ENCODE results near the gene UBE3C.

Gene UBE3C

DNA sequence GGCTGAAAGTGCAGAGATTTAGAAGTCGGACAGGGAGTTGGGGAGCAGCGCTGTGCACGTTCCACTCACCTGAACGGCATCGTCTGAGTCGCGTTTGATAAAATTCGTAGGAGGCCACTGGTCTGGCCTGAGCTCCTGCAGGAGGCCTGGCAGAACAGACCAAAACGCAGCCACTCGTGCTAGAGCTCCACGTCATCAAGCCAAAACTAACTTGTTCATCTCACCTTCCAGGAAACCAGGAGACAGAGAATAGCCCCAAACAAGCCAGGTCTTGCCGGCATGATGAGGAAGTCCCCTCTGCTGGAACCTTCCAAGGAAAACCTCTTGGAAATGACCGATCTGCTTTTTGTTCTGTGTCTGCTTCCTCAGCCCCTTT is 154.7 kb downstream of the UBE3C start:
- ChIA-PET POLR2A (no interaction called here), CTCF (no interaction called here)
- TF ChIP-seq, protein P1, sequence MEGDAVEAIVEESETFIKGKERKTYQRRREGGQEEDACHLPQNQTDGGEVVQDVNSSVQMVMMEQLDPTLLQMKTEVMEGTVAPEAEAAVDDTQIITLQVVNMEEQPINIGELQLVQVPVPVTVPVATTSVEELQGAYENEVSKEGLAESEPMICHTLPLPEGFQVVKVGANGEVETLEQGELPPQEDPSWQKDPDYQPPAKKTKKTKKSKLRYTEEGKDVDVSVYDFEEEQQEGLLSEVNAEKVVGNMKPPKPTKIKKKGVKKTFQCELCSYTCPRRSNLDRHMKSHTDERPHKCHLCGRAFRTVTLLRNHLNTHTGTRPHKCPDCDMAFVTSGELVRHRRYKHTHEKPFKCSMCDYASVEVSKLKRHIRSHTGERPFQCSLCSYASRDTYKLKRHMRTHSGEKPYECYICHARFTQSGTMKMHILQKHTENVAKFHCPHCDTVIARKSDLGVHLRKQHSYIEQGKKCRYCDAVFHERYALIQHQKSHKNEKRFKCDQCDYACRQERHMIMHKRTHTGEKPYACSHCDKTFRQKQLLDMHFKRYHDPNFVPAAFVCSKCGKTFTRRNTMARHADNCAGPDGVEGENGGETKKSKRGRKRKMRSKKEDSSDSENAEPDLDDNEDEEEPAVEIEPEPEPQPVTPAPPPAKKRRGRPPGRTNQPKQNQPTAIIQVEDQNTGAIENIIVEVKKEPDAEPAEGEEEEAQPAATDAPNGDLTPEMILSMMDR (IDR thresholded peaks at IDR 0.05; ENCODE audit: insufficient read depth, low read length, missing control alignments), result no peak
- H3K4me3 ChIP-seq (ENCODE audit: low read depth, low read length), result no peak overlapping the region
- no peak for DNase-seq (ENCODE audit: low read depth, low spot score)

DNA sequence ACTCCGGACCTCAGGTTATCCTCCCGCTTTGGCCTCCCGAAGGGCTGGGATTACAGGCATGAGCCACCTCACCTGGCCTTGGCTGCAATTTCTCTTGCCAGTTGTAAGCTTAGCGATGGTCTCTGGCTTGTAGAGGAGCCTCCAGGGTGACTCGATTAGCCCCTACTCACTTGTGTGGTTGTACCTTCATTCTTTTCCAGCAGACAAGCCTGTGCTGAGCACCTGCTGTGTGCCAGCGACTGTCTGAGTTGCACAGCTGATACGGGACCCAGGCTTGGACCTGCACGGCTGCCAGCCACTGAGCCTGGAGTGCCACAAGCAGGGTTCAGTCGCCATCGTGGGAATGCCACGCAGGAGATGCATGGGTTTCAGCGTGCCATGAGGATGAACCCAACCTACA is 156.0 kb downstream of the UBE3C start:
- CTCF ChIA-PET, result no interaction called here
- TF ChIP-seq, protein P1 (IDR thresholded peaks at IDR 0.05; ENCODE audit: insufficient read depth, low read length, missing control alignments), result no peak
- DNase-seq (ENCODE audit: low read depth, low spot score), result no peak
- H3K4me3 ChIP-seq (ENCODE audit: low read depth, low read length), result no peak overlapping the region
- POLR2A ChIA-PET, result no interaction called here

DNA sequence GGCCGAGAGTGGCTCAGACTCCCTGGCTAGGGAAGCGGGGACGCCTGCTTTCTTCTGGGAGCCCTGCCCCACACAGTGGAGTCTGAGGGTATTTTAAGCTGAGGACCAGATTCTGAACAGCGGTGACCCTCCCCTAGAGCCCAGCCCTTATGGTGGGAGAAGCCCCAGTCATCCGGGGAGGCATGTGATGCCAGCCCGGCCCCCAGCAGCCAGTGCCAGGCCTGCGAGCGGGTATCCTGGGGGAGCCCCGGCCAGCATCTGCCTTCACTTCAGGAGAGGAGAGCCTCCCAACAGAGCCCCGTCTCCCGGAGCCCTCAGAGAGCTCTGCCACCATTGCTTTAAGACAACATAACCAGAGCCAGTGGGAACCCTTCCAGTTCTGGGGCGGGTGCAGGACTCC is 156.6 kb downstream of the UBE3C start:
- ChIA-PET CTCF (no interaction called here), POLR2A (no interaction called here)
- TF ChIP-seq, protein P1 (IDR thresholded peaks at IDR 0.05; ENCODE audit: insufficient read depth, low read length, missing control alignments), result no peak
- H3K4me3 ChIP-seq (ENCODE audit: low read depth, low read length), result no peak overlapping the region
- DNase-seq (ENCODE audit: low read depth, low spot score), result no peak

DNA sequence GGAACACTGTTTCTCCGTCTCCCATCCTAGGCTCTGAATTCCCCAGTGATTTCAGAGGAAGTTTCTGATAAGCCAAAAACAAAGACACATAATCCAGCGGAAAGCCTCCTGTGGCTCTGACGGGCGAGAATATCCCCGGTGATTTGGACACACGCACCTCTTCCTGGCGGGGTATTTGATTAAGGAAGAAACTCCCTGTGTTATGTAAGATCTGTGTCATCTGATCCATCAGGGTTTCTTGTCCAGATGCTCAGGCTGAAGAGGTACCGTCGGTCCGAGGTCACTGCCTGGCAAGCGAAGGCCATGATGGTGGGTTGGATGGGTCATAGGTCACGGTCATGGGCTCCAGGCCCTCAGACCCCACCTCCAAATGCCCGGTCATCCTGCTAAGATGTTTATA is 158.5 kb downstream of the UBE3C start:
- DNase-seq (ENCODE audit: low read depth, low spot score), result no peak
- TF ChIP-seq, protein P1 (IDR thresholded peaks at IDR 0.05; ENCODE audit: insufficient read depth, low read length, missing control alignments), result no peak
- ChIA-PET POLR2A (no interaction called here), CTCF (no interaction called here)
- H3K4me3 ChIP-seq (ENCODE audit: low read depth, low read length), result no peak overlapping the region

DNA sequence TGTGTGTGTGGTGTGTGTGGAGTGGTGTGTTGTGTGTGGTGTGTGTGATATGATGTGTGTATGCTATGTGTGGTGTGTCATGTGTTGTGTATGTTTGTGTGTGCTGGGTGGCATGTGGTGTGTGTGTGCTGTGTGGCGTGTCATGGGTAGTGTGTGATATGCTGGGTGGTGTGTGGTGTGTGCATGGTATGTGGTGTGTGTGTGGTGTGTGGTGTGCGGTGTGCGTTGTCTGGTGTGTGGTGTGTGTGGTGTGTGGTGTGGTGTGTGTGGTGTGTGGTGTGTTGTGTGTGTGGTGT is 160.5 kb downstream of the UBE3C start:
- POLR2A ChIA-PET, result no interaction called here
- TF ChIP-seq, protein P1 (IDR thresholded peaks at IDR 0.05; ENCODE audit: insufficient read depth, low read length, missing control alignments), result no peak
- CTCF ChIA-PET, result no interaction called here
- no peak overlapping the region for H3K4me3 ChIP-seq (ENCODE audit: low read depth, low read length)
- DNase-seq (ENCODE audit: low read depth, low spot score), result no peak

DNA sequence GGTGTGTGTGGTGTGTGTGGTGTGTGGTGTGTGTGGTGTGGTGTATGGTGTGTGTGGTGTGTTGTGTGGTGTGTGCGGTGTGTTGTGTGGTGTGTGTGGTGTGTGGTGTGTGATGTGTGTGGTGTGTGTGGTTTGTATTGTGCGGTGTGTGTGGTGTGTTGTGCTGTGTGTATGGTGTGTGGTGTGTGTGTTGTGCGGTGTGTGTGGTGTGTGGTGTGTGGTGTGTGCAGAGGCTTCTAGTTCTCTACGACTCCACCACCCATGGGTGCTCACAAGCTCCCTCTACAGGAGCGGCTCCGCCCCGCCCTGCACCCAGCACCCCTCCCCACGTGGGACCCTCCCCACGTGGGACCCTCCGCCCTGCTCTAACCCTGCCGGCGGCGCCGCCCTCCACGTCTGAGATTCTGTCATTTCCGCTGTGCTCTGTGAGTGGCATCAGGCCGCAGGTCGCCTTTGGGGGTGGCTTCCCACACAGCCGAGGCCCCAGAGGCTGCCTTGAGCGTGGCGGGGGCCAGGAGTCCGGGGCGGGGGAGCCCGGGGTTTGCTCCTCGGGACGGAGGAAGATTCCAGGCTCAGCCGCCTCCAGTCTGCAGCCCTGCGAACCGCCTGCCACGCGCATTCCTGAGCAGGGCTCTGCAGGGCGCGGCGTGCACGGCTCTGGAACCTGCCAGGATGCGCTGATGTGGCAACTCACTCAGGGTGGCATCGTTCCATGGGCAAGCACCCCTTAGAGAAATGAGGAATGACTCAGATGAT is 161.1 kb downstream of the UBE3C start:
- H3K4me3 ChIP-seq (ENCODE audit: low read depth, low read length), result no peak overlapping the region
- ChIA-PET CTCF (no interaction called here), POLR2A (no interaction called here)
- DNase-seq (ENCODE audit: low read depth, low spot score), result no peak
- TF ChIP-seq, protein P1 (IDR thresholded peaks at IDR 0.05; ENCODE audit: insufficient read depth, low read length, missing control alignments), result no peak
